H1 (cell line): ENCODE measurements around the gene UBXN1. TPM values are rescaled to one million over a fixed set of nuclear protein-coding genes. Genes with fewer than 3 reads are reported as not detected.

Experiments used
- CTCF ChIA-PET: fragments of 300-600 bp; sonication (Branson Sonifier 250); formaldehyde crosslinking; loops from one replicate; lab custom pipeline; 2021; ENCODE audit not compliant: partially characterized antibody; lab: Charles Lee
- POLR2A ChIA-PET: fragments of 300-600 bp; sonication (Branson Sonifier 250); formaldehyde crosslinking; loops from one replicate; lab custom pipeline; 2021; ENCODE audit warnings: inconsistent platforms; ENCODE audit not compliant: partially characterized antibody; lab: Charles Lee
- DNase-seq, 2 experiments: peaks; one replicate each; pipeline versions ENCODE4 v3.0.0 to v3.0.0-alpha.2; 2010 to 2022; ENCODE audit warnings: low spot score in 2 of 2, low read depth in 1 of 2, mixed read lengths in 1 of 2
- FAIRE-seq: peaks from 2 replicates; lab custom pipeline; 2011; peaks lifted over from hg19 to GRCh38; lab: Jason Lieb, UNC
- H2AFZ ChIP-seq: 2 replicates; pipeline ENCODE4 v1.8.1; 2012; ENCODE audit warnings: low read length, inconsistent platforms
- H2AK5ac ChIP-seq: 2 replicates; pipeline ENCODE4 v1.6.1; 2013; ENCODE audit warnings: low read depth, low read length
- H2BK120ac ChIP-seq: replicated peaks from 2 replicates; pipeline ENCODE3; 2013; ENCODE audit warnings: low read depth, low read length, inconsistent platforms
- H2BK12ac ChIP-seq: 2 replicates; pipeline ENCODE4 v1.6.1; 2013; ENCODE audit warnings: low read depth, low read length
- H2BK15ac ChIP-seq: 2 replicates; pipeline ENCODE4 v1.6.1; 2013; ENCODE audit warnings: low read length
- H2BK20ac ChIP-seq: 2 replicates; pipeline ENCODE4 v1.6.1; 2013; ENCODE audit warnings: low read length
- H2BK5ac ChIP-seq: 2 replicates; pipeline ENCODE4 v1.6.1; 2013; ENCODE audit warnings: low read depth, low read length
- H3K14ac ChIP-seq: 2 replicates; pipeline ENCODE4 v1.6.1; 2013; ENCODE audit warnings: inconsistent platforms; ENCODE audit not compliant: insufficient read length
- H3K18ac ChIP-seq: 2 replicates; pipeline ENCODE4 v1.6.1; 2013; ENCODE audit warnings: low read length; ENCODE audit errors: extremely low read depth
- H3K23ac ChIP-seq: 2 replicates; pipeline ENCODE4 v1.6.1; 2013; ENCODE audit warnings: inconsistent platforms; ENCODE audit not compliant: insufficient read length
- H3K23me2 ChIP-seq: 2 replicates; pipeline ENCODE4 v1.6.1; 2013; ENCODE audit warnings: low read depth, low read length
- H3K27ac ChIP-seq: 2 replicates; pipeline ENCODE4 v1.6.1; 2011; ENCODE audit warnings: low read depth, low read length, inconsistent platforms
- H3K27me3 ChIP-seq, 4 experiments: replicated peaks in 1 of 4; 1 replicate in 1 of 4; 2 replicates in 3 of 4; pipeline versions ENCODE4 v1.6.1 to v1.8.1; 2011 to 2013; ENCODE audit warnings: low read length in 3 of 4, mild to moderate bottlenecking in 3 of 4, inconsistent platforms in 2 of 4, mixed read lengths in 2 of 4, moderate library complexity in 1 of 4; ENCODE audit not compliant: control insufficient read depth in 3 of 4, insufficient read depth in 3 of 4; ENCODE audit errors: extremely low read depth in 1 of 4
- H3K36me3 ChIP-seq, 4 experiments: 2 replicates each; pipeline versions ENCODE4 v1.6.1 to v1.8.1; 2011 to 2013; ENCODE audit warnings: mild to moderate bottlenecking in 4 of 4, low read length in 3 of 4, moderate library complexity in 2 of 4, control low read depth in 1 of 4, inconsistent platforms in 1 of 4; ENCODE audit not compliant: insufficient read depth in 4 of 4, control insufficient read depth in 2 of 4
- H3K4ac ChIP-seq: replicated peaks from 2 replicates; pipeline ENCODE3; 2013; ENCODE audit warnings: low read length, low read depth, mixed read lengths, inconsistent platforms; ENCODE audit not compliant: insufficient read length
- H3K4me1 ChIP-seq, 4 experiments: replicated peaks in 1 of 4; 1 replicate in 1 of 4; 2 replicates in 3 of 4; pipeline versions ENCODE4 v1.6.1 to v1.8.1; 2011 to 2013; ENCODE audit warnings: low read length in 3 of 4, inconsistent platforms in 2 of 4, mixed read lengths in 1 of 4; ENCODE audit not compliant: insufficient read depth in 4 of 4, control insufficient read depth in 3 of 4
- H3K4me2 ChIP-seq, 2 experiments: 2 replicates each; pipeline versions ENCODE4 v1.6.1 to v1.8.1; 2011 to 2013; ENCODE audit warnings: low read depth in 2 of 2, low read length in 2 of 2, control low read depth in 1 of 2, inconsistent platforms in 1 of 2, mild to moderate bottlenecking in 1 of 2; ENCODE audit not compliant: insufficient read depth in 1 of 2
- H3K4me3 ChIP-seq, 4 experiments: fragments of 200-600, 300-600 bp in 1 of 4; sonication (generic), shearing (Covaris generic), sonication (Bioruptor Twin) in 1 of 4; 2 replicates each; pipeline versions ENCODE4 v1.5.1 to v1.8.1; 2011 to 2016; ENCODE audit warnings: low read length in 4 of 4, low read depth in 3 of 4, control low read depth in 2 of 4, inconsistent platforms in 2 of 4, mild to moderate bottlenecking in 2 of 4, mixed read lengths in 1 of 4, moderate library complexity in 1 of 4; ENCODE audit not compliant: insufficient read depth in 2 of 4; ENCODE audit errors: extremely low read depth in 1 of 4
- H3K56ac ChIP-seq: replicated peaks from 2 replicates; pipeline ENCODE3; 2013; ENCODE audit warnings: low read depth, mild to moderate bottlenecking, mixed read lengths, low read length, inconsistent platforms; ENCODE audit not compliant: insufficient read length
- H3K79me1 ChIP-seq: 2 replicates; pipeline ENCODE4 v1.6.1; 2013; ENCODE audit warnings: low read depth, low read length, control low read depth
- H3K79me2 ChIP-seq, 2 experiments: 2 replicates each; pipeline versions ENCODE4 v1.6.1 to v1.8.1; 2012 to 2013; ENCODE audit warnings: low read length in 2 of 2, mild to moderate bottlenecking in 2 of 2, inconsistent platforms in 1 of 2; ENCODE audit not compliant: insufficient read depth in 2 of 2, control insufficient read depth in 1 of 2
- H3K9ac ChIP-seq, 4 experiments: replicated peaks in 1 of 4; 1 replicate in 1 of 4; 2 replicates in 3 of 4; pipeline versions ENCODE4 v1.6.1 to v1.8.1; 2011 to 2013; ENCODE audit warnings: low read depth in 3 of 4, low read length in 3 of 4, control low read depth in 2 of 4, mild to moderate bottlenecking in 2 of 4, moderate library complexity in 2 of 4, inconsistent platforms in 1 of 4; ENCODE audit errors: extremely low read depth in 1 of 4
- H3K9me3 ChIP-seq, 2 experiments: 2 replicates each; pipeline versions ENCODE4 v1.6.1 to v1.8.1; 2012 to 2013; ENCODE audit warnings: mild to moderate bottlenecking in 2 of 2, moderate library complexity in 2 of 2, control low read depth in 1 of 2, inconsistent platforms in 1 of 2, low read depth in 1 of 2, low read length in 1 of 2, mixed read lengths in 1 of 2; ENCODE audit not compliant: insufficient read depth in 2 of 2
- H4K20me1 ChIP-seq, 2 experiments: replicated peaks in 1 of 2; 2 replicates each; pipeline versions ENCODE3 to v1.8.1; 2011 to 2013; ENCODE audit warnings: inconsistent platforms in 2 of 2, low read length in 2 of 2, mild to moderate bottlenecking in 1 of 2; ENCODE audit not compliant: insufficient read depth in 2 of 2, control insufficient read depth in 1 of 2
- H4K5ac ChIP-seq: 2 replicates; pipeline ENCODE4 v1.6.1; 2013; ENCODE audit warnings: low read length, low read depth, mixed read lengths, inconsistent platforms; ENCODE audit not compliant: insufficient read length
- H4K8ac ChIP-seq: 2 replicates; pipeline ENCODE4 v1.8.0; 2013; ENCODE audit warnings: mild to moderate bottlenecking, moderate library complexity, low read length, inconsistent platforms; ENCODE audit not compliant: insufficient read depth; ENCODE audit errors: extremely low read depth
- H4K91ac ChIP-seq: replicated peaks from 2 replicates; pipeline ENCODE3; 2013; ENCODE audit warnings: low read length, mixed read lengths, inconsistent platforms; ENCODE audit not compliant: insufficient read length
- EZH2 ChIP-seq: fragments of 200-600 bp; sonication (generic); IDR thresholded peaks from 2 replicates; pipeline ENCODE4 v1.7.1; 2012; ENCODE audit warnings: low read depth, mild to moderate bottlenecking, moderate library complexity, low read length, inconsistent platforms; ENCODE audit not compliant: severe bottlenecking
- WGBS, 2 experiments: shearing (Covaris generic) in 1 of 2; methylation state at CpG; one replicate each; pipeline versions ENCODE4 v1.1.6 to v1.1.7; 2013 to 2015; ENCODE audit warnings: low lambda C conversion rate in 2 of 2, mixed read lengths in 2 of 2, inconsistent platforms in 1 of 2, low coverage in 1 of 2, missing lambda C conversion rate in 1 of 2; ENCODE audit not compliant: insufficient replicate concordance in 2 of 2, insufficient coverage in 1 of 2, insufficient read length in 1 of 2; ENCODE audit errors: extremely low coverage in 1 of 2, missing lambda C conversion rate in 1 of 2; 5-methylcytosine and 5-hydroxymethylcytosine counted together
- polyA plus RNA-seq, 7 experiments: library from polyadenylated mRNA; depleted of rRNA in 3 of 7; stranded (reverse) in 5 of 7; unstranded in 2 of 7; fragments of >200 nt in 5 of 7; fragments of 200-250 nt in 2 of 7; gene quantifications; 1 replicate in 5 of 7; 2 replicates in 1 of 7; 4 replicates in 1 of 7; pipeline versions ENCODE4 v1.2.1 to v1.2.3, GENCODE V29; 2011 to 2013; ENCODE audit warnings: missing spikeins in 2 of 7, mixed read lengths in 2 of 7
- total RNA-seq: library from RNA; stranded (reverse); fragmentation: NEBNext Ultra II Directional; extraction: Animal tissue kit (Norgen Biotek cat#: 25700); gene quantifications from 2 replicates; pipeline ENCODE4 v1.2.1, GENCODE V29; 2021

UBXN1 gene
- total and polyA plus RNA-seq, 2 of the 8 experiments (the other 6 are each of a cell fraction or from before 2014, with no cell fraction given) = 78.6 to 114 TPM

DNA sequence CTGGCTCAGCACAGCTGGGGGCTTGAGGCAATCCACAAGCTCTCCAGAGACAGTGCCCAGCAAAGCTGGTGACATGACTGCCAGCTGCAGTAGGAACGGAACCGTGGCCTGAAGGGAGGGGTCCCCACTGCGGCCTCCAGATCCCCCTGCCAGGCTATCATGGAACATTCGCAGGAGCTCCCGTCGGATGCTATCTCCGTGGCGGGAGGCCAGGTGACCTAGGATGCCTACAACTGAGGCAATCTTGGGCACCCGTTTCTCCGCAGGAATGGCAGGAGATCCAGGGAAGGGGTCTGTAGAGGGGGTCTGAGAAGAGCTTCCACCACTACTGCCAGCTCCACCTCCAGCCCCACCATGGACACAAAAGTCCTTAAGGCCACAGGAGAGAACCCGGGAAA is 29.9 kb downstream of the UBXN1 start:
- no peak for FAIRE-seq
- no peak overlapping the region for H3K27ac ChIP-seq

More for the DNA sequence above, 29.9 kb downstream of the UBXN1 start:
- no peak overlapping the region for H3K4me3 ChIP-seq
- H3K4me2 ChIP-seq = no peak overlapping the region
- H3K79me1 ChIP-seq = peaks cover 10% of the 10 kb centered on the region
- H3K9me3 ChIP-seq = no peaks in the 10 kb centered on the region
- H3K14ac ChIP-seq = no peak overlapping the region
- peaks cover 3 to 23% of the 10 kb centered on the region in 2 experiments for H4K20me1 ChIP-seq
- no peak overlapping the region for H3K56ac ChIP-seq
- 93% methylated on average over 10 of the region's 11 CpGs; no CpG with 5 or more reads in 1 of the 2 experiments for WGBS, 2 experiments
- H2AFZ ChIP-seq = no peak overlapping the region
- no peak overlapping the region for H4K91ac ChIP-seq
- no peak overlapping the region for H2BK12ac ChIP-seq
- H3K18ac ChIP-seq = no peak overlapping the region
- no peak for DNase-seq
- no peak overlapping the region for H2AK5ac ChIP-seq
- H2BK15ac ChIP-seq = no peak overlapping the region
- TF ChIP-seq EZH2 = no peak
- TF ChIP-seq, all 59 proteins: peak for 0
- Histone ChIP-seq H2BK5ac (no peak overlapping the region), H3K4me1 (no peaks in the 10 kb centered on the region; a peak in 2 of 7 replicates), H4K8ac (no peak overlapping the region), H3K79me2 (peaks cover 15 to 45% of the 10 kb centered on the region in 2 experiments), H3K27me3 (no peaks in the 10 kb centered on the region), H3K23ac (no peak overlapping the region), H3K36me3 (peaks cover 0 to 22% (median 7%) of the 10 kb centered on the region in 4 experiments; a peak in 5 of 8 replicates), H4K5ac (no peak overlapping the region), H3K9ac (no peak overlapping the region), H3K23me2 (peaks cover 8% of the 10 kb centered on the region), H3K4ac (no peak overlapping the region), H2BK120ac (no peak overlapping the region), H2BK20ac (no peak overlapping the region)
- ChIA-PET CTCF (interaction anchor here (0.7 to 3.2 kb wide), 11 partner anchors 15 to 541 kb away, joined by 3 to 14 read pairs (median 4); partner anchors contain the start of gene LRRN4CL), POLR2A (interaction anchor here (0.6 to 50.4 kb wide), 11 partner anchors 8 to 850 kb away, joined by 3 to 2041 read pairs (median 4); partner anchors contain the start of genes B3GAT3, BSCL2, C11orf98 and CSKMT)
